HEK293 (cell line): Measurements from ENCODE around the gene LETM1.

Source experiments
- ZNF121 ChIP-seq: fragments of 450-650 bp; formaldehyde crosslinking; IDR thresholded peaks from 2 replicates; pipeline ENCODE4 v1.5.1; 2016; ENCODE audit warnings: missing biosample characterization, missing genetic modification characterization
- ZNF274 ChIP-seq, 2 experiments: fragments of 200-500 bp in 1 of 2; fragments of 450-650 bp in 1 of 2; sonication (Bioruptor generic) in 1 of 2; formaldehyde crosslinking in 1 of 2; IDR thresholded peaks; 2 replicates each; pipeline versions ENCODE4 v1.5.1 to v1.6.1; 2014 to 2016; ENCODE audit warnings: borderline replicate concordance in 1 of 2, inconsistent platforms in 1 of 2, low read length in 1 of 2, missing biosample characterization in 1 of 2, missing genetic modification characterization in 1 of 2
- ZNF433 ChIP-seq: fragments of 450-650 bp; formaldehyde crosslinking; IDR thresholded peaks from 2 replicates; pipeline ENCODE4 v1.5.1; 2016; ENCODE audit warnings: missing biosample characterization, missing genetic modification characterization, low read depth
- ZNF530 ChIP-seq: fragments of 450-650 bp; formaldehyde crosslinking; IDR thresholded peaks from 2 replicates; pipeline ENCODE4 v1.5.1; 2016; ENCODE audit warnings: low read depth, missing biosample characterization, missing genetic modification characterization
- ZNF791 ChIP-seq: fragments of 450-650 bp; formaldehyde crosslinking; IDR thresholded peaks from 2 replicates; pipeline ENCODE4 v1.5.1; 2016; ENCODE audit warnings: missing biosample characterization, missing genetic modification characterization
- ZNF843 ChIP-seq: fragments of 450-650 bp; formaldehyde crosslinking; IDR thresholded peaks from 2 replicates; pipeline ENCODE4 v1.5.1; 2016; ENCODE audit warnings: missing biosample characterization, missing genetic modification characterization
- ZXDB ChIP-seq: fragments of 450-650 bp; formaldehyde crosslinking; IDR thresholded peaks from 2 replicates; pipeline ENCODE4 v1.5.1; 2016; ENCODE audit warnings: missing biosample characterization, missing genetic modification characterization
- TF ChIP-seq, protein P1 (sequence below): fragments of 450-650 bp; formaldehyde crosslinking; IDR thresholded peaks from 2 replicates; pipeline ENCODE4 v1.5.1; 2016; ENCODE audit warnings: missing biosample characterization, missing genetic modification characterization
- TF ChIP-seq, protein P2 (sequence below): fragments of 450-650 bp; formaldehyde crosslinking; IDR thresholded peaks from 2 replicates; pipeline ENCODE4 v1.5.1; 2016; ENCODE audit warnings: missing biosample characterization, missing genetic modification characterization
- TF ChIP-seq, protein P3 (sequence below): fragments of 450-650 bp; formaldehyde crosslinking; conservative IDR thresholded peaks from 2 replicates; pipeline ENCODE4 v1.5.1; 2016; ENCODE audit warnings: low read depth, missing biosample characterization, missing genetic modification characterization
- TF ChIP-seq, protein P4 (sequence below): fragments of 450-650 bp; IDR thresholded peaks from 2 replicates; pipeline ENCODE4 v1.5.1; 2018; ENCODE audit warnings: missing biosample characterization, mild to moderate bottlenecking, missing genetic modification characterization

DNA sequence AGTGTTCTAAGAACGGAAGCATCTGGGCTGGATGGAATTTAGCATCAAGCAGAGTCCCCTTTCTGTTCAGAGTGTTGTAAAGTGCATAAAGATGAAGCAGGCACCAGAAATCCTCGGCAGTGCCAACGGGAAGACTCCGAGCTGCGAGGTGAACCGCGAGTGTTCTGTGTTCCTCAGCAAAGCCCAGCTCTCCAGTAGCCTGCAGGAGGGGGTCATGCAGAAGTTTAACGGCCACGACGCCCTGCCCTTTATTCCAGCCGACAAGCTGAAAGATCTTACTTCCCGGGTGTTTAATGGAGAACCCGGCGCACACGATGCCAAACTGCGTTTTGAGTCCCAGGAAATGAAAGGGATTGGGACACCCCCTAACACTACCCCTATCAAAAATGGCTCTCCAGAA lies 44.7 kb upstream of the LETM1 start:
- TF ChIP-seq, protein P1, sequence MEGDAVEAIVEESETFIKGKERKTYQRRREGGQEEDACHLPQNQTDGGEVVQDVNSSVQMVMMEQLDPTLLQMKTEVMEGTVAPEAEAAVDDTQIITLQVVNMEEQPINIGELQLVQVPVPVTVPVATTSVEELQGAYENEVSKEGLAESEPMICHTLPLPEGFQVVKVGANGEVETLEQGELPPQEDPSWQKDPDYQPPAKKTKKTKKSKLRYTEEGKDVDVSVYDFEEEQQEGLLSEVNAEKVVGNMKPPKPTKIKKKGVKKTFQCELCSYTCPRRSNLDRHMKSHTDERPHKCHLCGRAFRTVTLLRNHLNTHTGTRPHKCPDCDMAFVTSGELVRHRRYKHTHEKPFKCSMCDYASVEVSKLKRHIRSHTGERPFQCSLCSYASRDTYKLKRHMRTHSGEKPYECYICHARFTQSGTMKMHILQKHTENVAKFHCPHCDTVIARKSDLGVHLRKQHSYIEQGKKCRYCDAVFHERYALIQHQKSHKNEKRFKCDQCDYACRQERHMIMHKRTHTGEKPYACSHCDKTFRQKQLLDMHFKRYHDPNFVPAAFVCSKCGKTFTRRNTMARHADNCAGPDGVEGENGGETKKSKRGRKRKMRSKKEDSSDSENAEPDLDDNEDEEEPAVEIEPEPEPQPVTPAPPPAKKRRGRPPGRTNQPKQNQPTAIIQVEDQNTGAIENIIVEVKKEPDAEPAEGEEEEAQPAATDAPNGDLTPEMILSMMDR (tag by site-specific recombination), result no peak
- TF ChIP-seq ZNF791 (tag by site-specific recombination), result no peak
- no peak for TF ChIP-seq ZNF843
- TF ChIP-seq ZNF530 (tag by site-specific recombination), result no peak
- TF ChIP-seq ZNF274 (IDR thresholded peaks at IDR 0.05; ENCODE audit: low read length), result no peak
- TF ChIP-seq ZNF274 (tag by site-specific recombination; IDR thresholded peaks at IDR 0.05; ENCODE audit: borderline replicate concordance), result no peak
- TF ChIP-seq ZXDB, result no peak
- TF ChIP-seq ZNF121, result no peak
- TF ChIP-seq, protein P2, sequence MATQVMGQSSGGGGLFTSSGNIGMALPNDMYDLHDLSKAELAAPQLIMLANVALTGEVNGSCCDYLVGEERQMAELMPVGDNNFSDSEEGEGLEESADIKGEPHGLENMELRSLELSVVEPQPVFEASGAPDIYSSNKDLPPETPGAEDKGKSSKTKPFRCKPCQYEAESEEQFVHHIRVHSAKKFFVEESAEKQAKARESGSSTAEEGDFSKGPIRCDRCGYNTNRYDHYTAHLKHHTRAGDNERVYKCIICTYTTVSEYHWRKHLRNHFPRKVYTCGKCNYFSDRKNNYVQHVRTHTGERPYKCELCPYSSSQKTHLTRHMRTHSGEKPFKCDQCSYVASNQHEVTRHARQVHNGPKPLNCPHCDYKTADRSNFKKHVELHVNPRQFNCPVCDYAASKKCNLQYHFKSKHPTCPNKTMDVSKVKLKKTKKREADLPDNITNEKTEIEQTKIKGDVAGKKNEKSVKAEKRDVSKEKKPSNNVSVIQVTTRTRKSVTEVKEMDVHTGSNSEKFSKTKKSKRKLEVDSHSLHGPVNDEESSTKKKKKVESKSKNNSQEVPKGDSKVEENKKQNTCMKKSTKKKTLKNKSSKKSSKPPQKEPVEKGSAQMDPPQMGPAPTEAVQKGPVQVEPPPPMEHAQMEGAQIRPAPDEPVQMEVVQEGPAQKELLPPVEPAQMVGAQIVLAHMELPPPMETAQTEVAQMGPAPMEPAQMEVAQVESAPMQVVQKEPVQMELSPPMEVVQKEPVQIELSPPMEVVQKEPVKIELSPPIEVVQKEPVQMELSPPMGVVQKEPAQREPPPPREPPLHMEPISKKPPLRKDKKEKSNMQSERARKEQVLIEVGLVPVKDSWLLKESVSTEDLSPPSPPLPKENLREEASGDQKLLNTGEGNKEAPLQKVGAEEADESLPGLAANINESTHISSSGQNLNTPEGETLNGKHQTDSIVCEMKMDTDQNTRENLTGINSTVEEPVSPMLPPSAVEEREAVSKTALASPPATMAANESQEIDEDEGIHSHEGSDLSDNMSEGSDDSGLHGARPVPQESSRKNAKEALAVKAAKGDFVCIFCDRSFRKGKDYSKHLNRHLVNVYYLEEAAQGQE, result no peak
- TF ChIP-seq, protein P3, sequence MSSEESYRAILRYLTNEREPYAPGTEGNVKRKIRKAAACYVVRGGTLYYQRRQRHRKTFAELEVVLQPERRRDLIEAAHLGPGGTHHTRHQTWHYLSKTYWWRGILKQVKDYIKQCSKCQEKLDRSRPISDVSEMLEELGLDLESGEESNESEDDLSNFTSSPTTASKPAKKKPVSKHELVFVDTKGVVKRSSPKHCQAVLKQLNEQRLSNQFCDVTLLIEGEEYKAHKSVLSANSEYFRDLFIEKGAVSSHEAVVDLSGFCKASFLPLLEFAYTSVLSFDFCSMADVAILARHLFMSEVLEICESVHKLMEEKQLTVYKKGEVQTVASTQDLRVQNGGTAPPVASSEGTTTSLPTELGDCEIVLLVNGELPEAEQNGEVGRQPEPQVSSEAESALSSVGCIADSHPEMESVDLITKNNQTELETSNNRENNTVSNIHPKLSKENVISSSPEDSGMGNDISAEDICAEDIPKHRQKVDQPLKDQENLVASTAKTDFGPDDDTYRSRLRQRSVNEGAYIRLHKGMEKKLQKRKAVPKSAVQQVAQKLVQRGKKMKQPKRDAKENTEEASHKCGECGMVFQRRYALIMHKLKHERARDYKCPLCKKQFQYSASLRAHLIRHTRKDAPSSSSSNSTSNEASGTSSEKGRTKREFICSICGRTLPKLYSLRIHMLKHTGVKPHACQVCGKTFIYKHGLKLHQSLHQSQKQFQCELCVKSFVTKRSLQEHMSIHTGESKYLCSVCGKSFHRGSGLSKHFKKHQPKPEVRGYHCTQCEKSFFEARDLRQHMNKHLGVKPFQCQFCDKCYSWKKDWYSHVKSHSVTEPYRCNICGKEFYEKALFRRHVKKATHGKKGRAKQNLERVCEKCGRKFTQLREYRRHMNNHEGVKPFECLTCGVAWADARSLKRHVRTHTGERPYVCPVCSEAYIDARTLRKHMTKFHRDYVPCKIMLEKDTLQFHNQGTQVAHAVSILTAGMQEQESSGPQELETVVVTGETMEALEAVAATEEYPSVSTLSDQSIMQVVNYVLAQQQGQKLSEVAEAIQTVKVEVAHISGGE, result no peak
- TF ChIP-seq, protein P4, sequence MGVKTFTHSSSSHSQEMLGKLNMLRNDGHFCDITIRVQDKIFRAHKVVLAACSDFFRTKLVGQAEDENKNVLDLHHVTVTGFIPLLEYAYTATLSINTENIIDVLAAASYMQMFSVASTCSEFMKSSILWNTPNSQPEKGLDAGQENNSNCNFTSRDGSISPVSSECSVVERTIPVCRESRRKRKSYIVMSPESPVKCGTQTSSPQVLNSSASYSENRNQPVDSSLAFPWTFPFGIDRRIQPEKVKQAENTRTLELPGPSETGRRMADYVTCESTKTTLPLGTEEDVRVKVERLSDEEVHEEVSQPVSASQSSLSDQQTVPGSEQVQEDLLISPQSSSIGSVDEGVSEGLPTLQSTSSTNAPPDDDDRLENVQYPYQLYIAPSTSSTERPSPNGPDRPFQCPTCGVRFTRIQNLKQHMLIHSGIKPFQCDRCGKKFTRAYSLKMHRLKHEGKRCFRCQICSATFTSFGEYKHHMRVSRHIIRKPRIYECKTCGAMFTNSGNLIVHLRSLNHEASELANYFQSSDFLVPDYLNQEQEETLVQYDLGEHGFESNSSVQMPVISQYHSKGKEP (tag by site-specific recombination), result no peak
- TF ChIP-seq ZNF433 (tag by site-specific recombination), result no peak
